Astrocyte (in vitro differentiated cells and primary cell): ENCODE data around the gene ZNF69. TPM values are rescaled to one million over a fixed set of nuclear protein-coding genes. Genes with fewer than 3 reads are reported as not detected.
"Not testable (repeated sequence)": the region's sequence is repeated elsewhere in the genome, so short reads cannot be mapped to it uniquely, and the experiment has no call there.

Source experiments
- DNase-seq: peaks from one replicate; pipeline ENCODE4 v3.0.0-alpha.2; 2010; ENCODE audit warnings: low read depth
- FAIRE-seq: peaks from 2 replicates; lab custom pipeline; 2011; peaks lifted over from hg19 to GRCh38; lab: Jason Lieb, UNC
- H2AFZ ChIP-seq: 2 replicates; pipeline ENCODE4 v1.6.0; 2012; ENCODE audit warnings: low read depth, low read length, inconsistent platforms
- H3K27ac ChIP-seq: 2 replicates; pipeline ENCODE4 v1.5.1; 2011; ENCODE audit warnings: low read depth, low read length, inconsistent platforms
- H3K27me3 ChIP-seq: 2 replicates; pipeline ENCODE4 v1.6.0; 2011; ENCODE audit warnings: low read length, inconsistent platforms; ENCODE audit not compliant: insufficient read depth
- H3K36me3 ChIP-seq: 2 replicates; pipeline ENCODE4 v1.5.1; 2011; ENCODE audit warnings: low read length, inconsistent platforms; ENCODE audit not compliant: insufficient read depth
- H3K4me1 ChIP-seq: 2 replicates; pipeline ENCODE4 v1.5.1; 2011; ENCODE audit warnings: low read length, inconsistent platforms; ENCODE audit not compliant: insufficient read depth
- H3K4me2 ChIP-seq: 2 replicates; pipeline ENCODE4 v1.6.0; 2012; ENCODE audit warnings: low read length, inconsistent platforms
- H3K4me3 ChIP-seq: 2 replicates; pipeline ENCODE4 v1.5.1; 2011; ENCODE audit warnings: low read depth, mild to moderate bottlenecking, low read length, inconsistent platforms; ENCODE audit not compliant: insufficient read depth
- H3K79me2 ChIP-seq: 2 replicates; pipeline ENCODE4 v1.6.0; 2012; ENCODE audit warnings: mild to moderate bottlenecking, low read length, inconsistent platforms; ENCODE audit not compliant: insufficient read depth
- H3K9ac ChIP-seq: 2 replicates; pipeline ENCODE4 v1.6.0; 2012; ENCODE audit warnings: mild to moderate bottlenecking, low read length, inconsistent platforms
- H3K9me3 ChIP-seq: 2 replicates; pipeline ENCODE4 v1.5.1; 2012; ENCODE audit warnings: low read depth, mild to moderate bottlenecking, low read length, inconsistent platforms; ENCODE audit not compliant: insufficient read depth
- H4K20me1 ChIP-seq: 2 replicates; pipeline ENCODE4 v1.6.0; 2012; ENCODE audit warnings: low read length, inconsistent platforms; ENCODE audit not compliant: insufficient read depth
- H3K27ac Mint-ChIP-seq: one replicate; pipeline ENCODE4 v1.8.0; 2021; ENCODE audit warnings: mild to moderate bottlenecking, mixed read lengths; ENCODE audit not compliant: unreplicated experiment
- H3K27me3 Mint-ChIP-seq: one replicate; pipeline ENCODE4 v1.8.0; 2021; ENCODE audit warnings: low read depth, mixed read lengths; ENCODE audit not compliant: unreplicated experiment
- H3K36me3 Mint-ChIP-seq: one replicate; pipeline ENCODE4 v1.8.0; 2021; ENCODE audit warnings: low read depth, mixed read lengths; ENCODE audit not compliant: unreplicated experiment
- H3K4me1 Mint-ChIP-seq: one replicate; pipeline ENCODE4 v1.8.0; 2021; ENCODE audit warnings: low read depth, mixed read lengths; ENCODE audit not compliant: unreplicated experiment
- H3K4me3 Mint-ChIP-seq: one replicate; pipeline ENCODE4 v1.8.0; 2021; ENCODE audit warnings: mild to moderate bottlenecking, moderate library complexity, mixed read lengths; ENCODE audit not compliant: unreplicated experiment
- H3K9me3 Mint-ChIP-seq: one replicate; pipeline ENCODE4 v1.8.0; 2021; ENCODE audit warnings: mild to moderate bottlenecking, mixed read lengths; ENCODE audit not compliant: unreplicated experiment
- EZH2 ChIP-seq: IDR thresholded peaks from 2 replicates; pipeline ENCODE4 v1.6.1; 2012; ENCODE audit warnings: mild to moderate bottlenecking, low read length, inconsistent platforms; ENCODE audit not compliant: insufficient read depth
- total RNA-seq: library from RNA; stranded (reverse); gene quantifications from 2 replicates; pipeline ENCODE4 v1.2.1, GENCODE V29; 2021
- TF ChIP-seq, protein P1 (sequence below): IDR thresholded peaks from 2 replicates; pipeline ENCODE4 v1.5.1; 2011; ENCODE audit warnings: low read depth, mild to moderate bottlenecking, inconsistent platforms, low read length, moderate library complexity; ENCODE audit not compliant: insufficient read depth

Gene ZNF69
- total RNA-seq, 1 donor from 2014 or later = not detected

- H3K79me2 ChIP-seq = peaks cover 53% of the 10 kb centered on the region
- H2AFZ ChIP-seq, H4K20me1 ChIP-seq, H3K27me3 Mint-ChIP-seq, FAIRE-seq, H3K4me3 ChIP-seq, H3K36me3 ChIP-seq, H3K27ac ChIP-seq, H3K36me3 Mint-ChIP-seq, H3K4me3 Mint-ChIP-seq, DNase-seq, H3K9me3 Mint-ChIP-seq, H3K27ac Mint-ChIP-seq, H3K4me1 ChIP-seq, H3K27me3 ChIP-seq, H3K4me1 Mint-ChIP-seq, H3K4me2 ChIP-seq, H3K9ac ChIP-seq: not testable (repeated sequence)
- H3K9me3 ChIP-seq = peaks cover 14% of the 10 kb centered on the region
Observed at GRCh38 chr19:11938383-11938782, 50.8 kb downstream of the ZNF69 start.

DNA sequence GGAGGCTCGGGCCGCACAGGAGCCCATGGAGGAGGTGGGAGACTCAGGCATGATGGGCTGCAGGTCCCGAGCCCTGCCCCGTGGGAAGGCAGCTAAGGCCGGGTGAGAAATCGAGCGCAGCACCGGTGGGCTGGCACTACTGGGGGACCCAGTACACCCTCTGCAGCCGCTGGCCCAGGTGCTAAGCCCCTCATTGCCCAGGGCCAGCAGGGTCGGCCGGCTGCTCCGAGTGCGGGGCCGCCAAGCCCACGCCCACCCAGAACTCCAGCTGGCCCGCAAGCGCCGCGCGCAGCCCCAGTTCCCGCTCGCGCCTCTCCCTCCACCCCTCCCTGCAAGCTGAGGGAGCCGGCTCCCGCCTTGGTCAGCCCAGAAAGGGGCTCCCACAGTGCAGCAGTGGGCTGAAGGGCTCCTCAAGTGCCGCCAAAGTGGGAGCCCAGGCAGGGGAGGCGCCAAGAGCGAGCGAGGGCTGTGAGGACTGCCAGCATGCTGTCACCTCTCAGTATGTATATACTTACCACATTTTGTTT is 53.8 kb downstream of the ZNF69 start:
- H3K27me3 Mint-ChIP-seq, DNase-seq, H3K27ac Mint-ChIP-seq, H3K27ac ChIP-seq, H2AFZ ChIP-seq, H3K4me3 ChIP-seq, H4K20me1 ChIP-seq, H3K4me1 ChIP-seq, H3K27me3 ChIP-seq, H3K9ac ChIP-seq, H3K36me3 Mint-ChIP-seq, FAIRE-seq, H3K4me3 Mint-ChIP-seq, H3K4me2 ChIP-seq, H3K4me1 Mint-ChIP-seq, H3K36me3 ChIP-seq: not testable (repeated sequence)
- H3K79me2 ChIP-seq = peaks cover 57% of the 10 kb centered on the region
- H3K9me3 Mint-ChIP-seq = peaks cover 21% of the 10 kb centered on the region
- H3K9me3 ChIP-seq = peaks cover 36% of the 10 kb centered on the region

GRCh38 chr19:11942008-11942842 is 54.6 kb downstream of the ZNF69 start:
- Histone ChIP-seq H3K9ac (no peak overlapping the region), H3K9me3 (peaks cover 40% of the 10 kb centered on the region), H2AFZ (no peak overlapping the region), H3K4me1 (no peaks in the 10 kb centered on the region), H4K20me1 (no peaks in the 10 kb centered on the region), H3K27ac (no peak overlapping the region), H3K27me3 (no peaks in the 10 kb centered on the region), H3K36me3 (no peaks in the 10 kb centered on the region), H3K4me2 (no peak overlapping the region), H3K4me3 (no peak overlapping the region), H3K79me2 (peaks cover 53% of the 10 kb centered on the region)
- H3K4me1 Mint-ChIP-seq = no peaks in the 10 kb centered on the region
- H3K27ac Mint-ChIP-seq = no peak overlapping the region
- no peaks in the 10 kb centered on the region for H3K27me3 Mint-ChIP-seq
- no peak for TF ChIP-seq EZH2
- TF ChIP-seq, protein P1, sequence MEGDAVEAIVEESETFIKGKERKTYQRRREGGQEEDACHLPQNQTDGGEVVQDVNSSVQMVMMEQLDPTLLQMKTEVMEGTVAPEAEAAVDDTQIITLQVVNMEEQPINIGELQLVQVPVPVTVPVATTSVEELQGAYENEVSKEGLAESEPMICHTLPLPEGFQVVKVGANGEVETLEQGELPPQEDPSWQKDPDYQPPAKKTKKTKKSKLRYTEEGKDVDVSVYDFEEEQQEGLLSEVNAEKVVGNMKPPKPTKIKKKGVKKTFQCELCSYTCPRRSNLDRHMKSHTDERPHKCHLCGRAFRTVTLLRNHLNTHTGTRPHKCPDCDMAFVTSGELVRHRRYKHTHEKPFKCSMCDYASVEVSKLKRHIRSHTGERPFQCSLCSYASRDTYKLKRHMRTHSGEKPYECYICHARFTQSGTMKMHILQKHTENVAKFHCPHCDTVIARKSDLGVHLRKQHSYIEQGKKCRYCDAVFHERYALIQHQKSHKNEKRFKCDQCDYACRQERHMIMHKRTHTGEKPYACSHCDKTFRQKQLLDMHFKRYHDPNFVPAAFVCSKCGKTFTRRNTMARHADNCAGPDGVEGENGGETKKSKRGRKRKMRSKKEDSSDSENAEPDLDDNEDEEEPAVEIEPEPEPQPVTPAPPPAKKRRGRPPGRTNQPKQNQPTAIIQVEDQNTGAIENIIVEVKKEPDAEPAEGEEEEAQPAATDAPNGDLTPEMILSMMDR = no peak
- H3K9me3 Mint-ChIP-seq = peaks cover 25% of the 10 kb centered on the region
- no peaks in the 10 kb centered on the region for H3K36me3 Mint-ChIP-seq
- FAIRE-seq (no peak), DNase-seq (no peak)
- H3K4me3 Mint-ChIP-seq = no peak overlapping the region
